HEK293T (cell line): ENCODE measurements around the gene CBFA2T3.

Source experiments
- CTCF ChIA-PET: fragments of 350-600 bp; formaldehyde crosslinking; extraction: SDS; loops from one replicate; lab custom pipeline; 2021; ENCODE audit warnings: antibody characterized with exemption, inconsistent platforms; lab: Yijun Ruan, JAX
- POLR2A ChIA-PET: fragments of 350-600 bp; formaldehyde crosslinking; extraction: SDS; loops from one replicate; lab custom pipeline; 2020; ENCODE audit warnings: antibody characterized with exemption, inconsistent platforms; lab: Yijun Ruan, JAX
- DNase-seq: peaks from one replicate; pipeline ENCODE4 v3.0.0; 2012; ENCODE audit warnings: mixed read lengths; ENCODE audit errors: extremely low spot score
- ARNT ChIP-seq: fragments of 450-650 bp; IDR thresholded peaks from 2 replicates; pipeline ENCODE4 v1.6.1; 2017; ENCODE audit warnings: mild to moderate bottlenecking
- BHLHE40 ChIP-seq: fragments of 450-650 bp; IDR thresholded peaks from 2 replicates; pipeline ENCODE4 v1.6.1; 2016; ENCODE audit warnings: mild to moderate bottlenecking, moderate library complexity, borderline replicate concordance
- CTBP1 ChIP-seq: fragments of 450-650 bp; IDR thresholded peaks from 2 replicates; pipeline ENCODE4 v1.6.1; 2016; ENCODE audit warnings: borderline replicate concordance
- ELF4 ChIP-seq: fragments of 450-650 bp; IDR thresholded peaks from 2 replicates; pipeline ENCODE4 v1.6.1; 2017; ENCODE audit warnings: antibody characterized with exemption
- FOXA1 ChIP-seq: fragments of 450-650 bp; IDR thresholded peaks from 2 replicates; pipeline ENCODE4 v1.6.1; 2016; ENCODE audit warnings: mild to moderate bottlenecking
- FOXK2 ChIP-seq: fragments of 450-650 bp; IDR thresholded peaks from 2 replicates; pipeline ENCODE4 v1.6.1; 2016; ENCODE audit warnings: mild to moderate bottlenecking
- FOXM1 ChIP-seq: fragments of 450-650 bp; IDR thresholded peaks from 2 replicates; pipeline ENCODE4 v1.6.1; 2017; ENCODE audit warnings: mild to moderate bottlenecking, borderline replicate concordance
- HDGF ChIP-seq: fragments of 450-650 bp; IDR thresholded peaks from 2 replicates; pipeline ENCODE4 v1.6.1; 2017; ENCODE audit warnings: antibody characterized with exemption, borderline replicate concordance
- L3MBTL2 ChIP-seq: fragments of 450-650 bp; conservative IDR thresholded peaks from 2 replicates; pipeline ENCODE4 v1.6.1; 2016; ENCODE audit warnings: mild to moderate bottlenecking
- LEF1 ChIP-seq: fragments of 450-650 bp; IDR thresholded peaks from 2 replicates; pipeline ENCODE4 v1.6.1; 2017; ENCODE audit warnings: mild to moderate bottlenecking, borderline replicate concordance
- NFRKB ChIP-seq: fragments of 450-650 bp; IDR thresholded peaks from 2 replicates; pipeline ENCODE4 v1.6.1; 2016; ENCODE audit warnings: mild to moderate bottlenecking, moderate library complexity
- SP1 ChIP-seq: fragments of 450-650 bp; IDR thresholded peaks from 2 replicates; pipeline ENCODE4 v1.6.1; 2017
- SUZ12 ChIP-seq: fragments of 450-650 bp; IDR thresholded peaks from 2 replicates; pipeline ENCODE4 v1.6.1; 2016; ENCODE audit warnings: mild to moderate bottlenecking
- TARDBP ChIP-seq: fragments of 450-650 bp; IDR thresholded peaks from 2 replicates; pipeline ENCODE4 v1.6.1; 2016
- ZNF384 ChIP-seq: fragments of 450-650 bp; IDR thresholded peaks from 2 replicates; pipeline ENCODE4 v1.6.1; 2016
- TF ChIP-seq, protein P1 (sequence below): fragments of 450-650 bp; IDR thresholded peaks from 2 replicates; pipeline ENCODE4 v1.6.1; 2016

CBFA2T3 gene

DNA sequence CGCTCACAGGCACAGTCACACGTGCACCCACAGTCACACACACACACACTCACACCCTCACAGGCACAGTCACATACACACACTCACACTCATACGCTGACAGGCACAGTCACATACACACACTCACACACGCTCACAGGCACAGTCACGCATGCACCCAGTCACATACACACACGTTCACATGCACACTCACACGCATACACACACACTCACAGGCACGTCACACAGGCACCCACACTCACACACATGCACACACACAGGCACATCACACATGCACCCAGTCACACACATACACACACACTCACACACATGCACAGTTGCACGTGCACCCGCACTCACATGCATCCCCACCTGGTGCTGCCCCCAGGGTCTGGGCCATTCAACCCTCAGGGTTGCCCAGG is 46.1 kb upstream of the CBFA2T3 start:
- TF ChIP-seq SUZ12 (no peak), NFRKB (no peak), TARDBP (no peak), ZNF384 (no peak), LEF1 (no peak), BHLHE40 (no peak), CTBP1 (no peak), SP1 (no peak), L3MBTL2 (no peak), FOXK2 (no peak), FOXM1 (no peak), FOXA1 (no peak)
- TF ChIP-seq, protein P1, sequence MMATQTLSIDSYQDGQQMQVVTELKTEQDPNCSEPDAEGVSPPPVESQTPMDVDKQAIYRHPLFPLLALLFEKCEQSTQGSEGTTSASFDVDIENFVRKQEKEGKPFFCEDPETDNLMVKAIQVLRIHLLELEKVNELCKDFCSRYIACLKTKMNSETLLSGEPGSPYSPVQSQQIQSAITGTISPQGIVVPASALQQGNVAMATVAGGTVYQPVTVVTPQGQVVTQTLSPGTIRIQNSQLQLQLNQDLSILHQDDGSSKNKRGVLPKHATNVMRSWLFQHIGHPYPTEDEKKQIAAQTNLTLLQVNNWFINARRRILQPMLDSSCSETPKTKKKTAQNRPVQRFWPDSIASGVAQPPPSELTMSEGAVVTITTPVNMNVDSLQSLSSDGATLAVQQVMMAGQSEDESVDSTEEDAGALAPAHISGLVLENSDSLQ, result no peak
- POLR2A ChIA-PET, result no interaction called here
- DNase-seq, result no peak
- CTCF ChIA-PET, result no interaction called here

DNA sequence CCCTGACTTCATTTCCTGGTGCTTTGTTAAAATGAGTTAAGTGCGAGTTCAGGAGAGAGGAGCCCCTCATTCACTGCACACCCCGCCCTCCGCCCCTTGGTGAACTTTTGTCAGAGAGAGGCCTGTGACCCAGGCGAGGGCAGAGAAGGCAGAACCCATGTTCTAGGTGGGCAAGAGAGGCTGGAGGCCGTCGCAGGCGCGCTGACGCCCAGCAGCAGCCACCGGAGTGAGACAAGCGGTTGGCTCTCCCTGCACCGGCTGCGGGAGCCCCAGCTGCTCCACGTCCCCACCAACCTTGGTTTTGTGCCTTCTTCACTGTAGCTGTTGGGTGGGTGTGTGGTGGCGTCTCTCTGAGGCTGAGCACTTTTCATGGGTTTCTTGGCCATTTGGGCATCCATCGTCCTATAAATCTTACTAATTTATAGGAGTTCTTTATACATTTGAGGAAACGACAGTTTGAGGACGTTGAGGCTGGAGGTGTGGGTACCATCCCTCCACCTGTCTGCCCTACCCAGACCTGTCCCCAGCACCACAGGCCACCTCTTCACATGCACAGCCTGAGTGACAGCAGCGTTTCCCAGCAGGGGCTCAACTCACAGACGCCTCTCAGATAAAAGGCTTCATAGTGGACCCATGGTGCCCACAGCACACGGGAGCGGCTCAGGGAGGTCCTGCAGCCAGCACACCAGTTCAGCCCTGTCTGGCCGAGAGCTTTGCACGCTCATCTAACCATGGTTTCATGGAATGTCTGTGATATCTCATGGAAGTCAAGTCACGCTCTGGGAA is 45.2 kb upstream of the CBFA2T3 start:
- TF ChIP-seq, protein P1, result no peak
- no peak for TF ChIP-seq L3MBTL2
- no peak for TF ChIP-seq TARDBP
- TF ChIP-seq SP1, result no peak
- no peak for TF ChIP-seq FOXM1
- TF ChIP-seq FOXK2, result no peak
- no peak for TF ChIP-seq BHLHE40
- TF ChIP-seq CTBP1, result no peak
- TF ChIP-seq ARNT, result no peak
- no peak for TF ChIP-seq FOXA1
- no peak for TF ChIP-seq SUZ12
- no peak for TF ChIP-seq HDGF
- no peak for DNase-seq
- ChIA-PET POLR2A (no interaction called here), CTCF (no interaction called here)

DNA sequence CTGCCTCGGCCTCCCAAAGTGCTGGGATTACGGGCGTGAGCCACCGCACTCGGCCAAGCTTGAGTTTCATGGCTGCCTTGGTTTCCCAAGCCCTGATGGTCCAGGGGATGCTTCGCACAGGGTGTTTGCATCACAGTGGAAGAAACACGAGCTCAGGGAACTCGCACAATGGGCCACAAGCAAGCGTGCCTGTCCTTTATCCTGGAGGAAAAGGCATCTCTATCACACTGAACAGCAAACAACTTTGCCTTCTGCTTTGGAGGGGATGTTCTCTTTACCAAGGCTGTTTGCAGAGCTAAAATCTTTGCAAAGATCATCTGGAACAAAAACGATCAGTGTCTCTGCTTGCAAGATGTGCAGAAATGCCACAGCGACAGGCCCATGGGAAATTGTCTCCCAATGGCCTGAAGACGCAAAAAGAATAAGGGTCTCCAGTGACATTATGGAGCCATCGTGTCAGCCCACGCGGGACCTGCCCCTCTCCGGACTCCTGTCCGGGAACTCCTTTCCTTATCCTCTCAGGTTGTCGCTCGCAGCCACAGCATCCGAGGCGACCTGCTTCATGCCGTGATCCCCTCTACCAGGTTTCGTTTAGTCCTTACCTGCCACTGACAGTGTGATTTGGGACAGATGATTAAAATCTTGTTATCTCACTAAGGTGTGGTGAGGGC is 44.1 kb upstream of the CBFA2T3 start:
- CTCF ChIA-PET, result no interaction called here
- DNase-seq, result no peak
- no peak for TF ChIP-seq TARDBP
- no peak for TF ChIP-seq NFRKB
- TF ChIP-seq BHLHE40, result no peak
- no peak for TF ChIP-seq LEF1
- no peak for TF ChIP-seq HDGF
- TF ChIP-seq FOXK2, result no peak
- TF ChIP-seq SP1, result no peak
- TF ChIP-seq ELF4, result no peak
- TF ChIP-seq CTBP1, result no peak
- no peak for TF ChIP-seq FOXM1
- no peak for TF ChIP-seq ARNT
- TF ChIP-seq ZNF384, result no peak
- TF ChIP-seq L3MBTL2, result no peak
- TF ChIP-seq FOXA1, result no peak
- TF ChIP-seq, protein P1, result no peak
- no peak for TF ChIP-seq SUZ12
- POLR2A ChIA-PET, result no interaction called here

DNA sequence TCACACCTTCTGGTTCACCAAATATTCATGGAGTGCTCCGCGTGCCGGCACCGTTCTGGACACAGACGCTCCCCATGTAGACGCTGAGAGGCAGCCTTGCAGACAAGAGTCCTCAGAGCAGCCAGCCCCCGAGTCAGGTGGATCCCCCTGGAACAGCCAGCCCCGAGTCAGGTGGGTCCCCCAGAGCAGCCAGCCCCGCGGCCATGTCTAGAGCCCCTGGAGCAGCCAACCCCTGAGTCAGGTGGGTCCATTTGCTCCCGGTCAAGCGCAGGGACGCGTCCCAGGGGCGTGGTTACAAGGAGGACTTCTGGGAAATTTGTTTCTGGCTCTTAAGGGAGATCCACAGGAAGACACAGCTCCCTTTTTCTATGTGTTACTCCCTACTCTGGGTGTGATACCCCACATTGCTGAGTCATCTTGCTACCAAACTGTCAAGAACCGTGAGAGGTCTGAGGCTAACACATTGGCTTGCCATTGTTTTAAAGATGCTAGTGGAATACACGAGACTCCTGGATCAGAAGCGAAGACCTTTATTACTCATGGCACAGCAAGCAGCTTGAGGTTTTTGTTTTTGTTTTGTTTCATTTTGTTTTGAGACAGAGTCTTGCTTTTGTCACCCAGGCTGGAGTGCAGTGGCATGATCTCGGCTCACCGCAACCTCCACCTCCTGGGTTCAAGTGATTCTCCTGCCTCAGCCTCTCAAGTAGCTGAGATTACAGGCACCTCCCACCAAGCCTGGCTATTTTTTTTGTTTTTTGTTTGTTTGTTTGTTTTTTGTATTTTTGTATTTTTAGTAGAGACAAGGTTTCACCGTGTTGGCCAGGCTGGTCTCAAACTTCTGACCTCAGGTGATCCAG is 43.3 kb upstream of the CBFA2T3 start:
- DNase-seq, result no peak
- no peak for TF ChIP-seq TARDBP
- TF ChIP-seq ZNF384, result no peak
- TF ChIP-seq FOXK2, result no peak
- no peak for TF ChIP-seq SP1
- TF ChIP-seq L3MBTL2, result no peak
- TF ChIP-seq SUZ12, result no peak
- TF ChIP-seq, protein P1, result no peak
- no peak for TF ChIP-seq FOXA1
- TF ChIP-seq HDGF, result no peak
- POLR2A ChIA-PET, result no interaction called here
- CTCF ChIA-PET, result no interaction called here

DNA sequence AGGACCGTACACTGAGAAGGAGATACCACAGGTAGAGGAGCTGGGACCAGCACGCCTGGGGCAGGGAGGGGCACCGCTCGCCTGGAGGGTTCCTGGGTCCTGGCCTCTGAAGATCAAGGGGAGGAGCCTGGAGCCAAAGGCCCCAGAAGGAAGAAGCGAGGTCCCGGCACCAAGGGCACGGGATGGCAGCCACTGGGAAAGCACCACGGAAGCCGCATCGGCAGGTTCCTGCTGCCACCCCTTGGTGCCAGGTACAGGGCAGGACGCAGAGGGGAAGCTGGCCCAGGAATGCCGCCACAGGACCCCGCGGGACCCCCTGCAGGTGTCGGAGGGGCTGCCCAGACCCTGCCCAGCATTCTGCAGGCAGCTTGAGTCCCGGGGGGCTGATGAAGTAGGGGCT is 42.5 kb upstream of the CBFA2T3 start:
- no peak for DNase-seq
- POLR2A ChIA-PET, result no interaction called here
- TF ChIP-seq SUZ12 (no peak), L3MBTL2 (no peak), HDGF (no peak), FOXA1 (no peak), TARDBP (no peak), ARNT (no peak), FOXM1 (no peak), LEF1 (no peak), BHLHE40 (no peak), ZNF384 (no peak), SP1 (no peak), NFRKB (no peak), ELF4 (no peak), FOXK2 (no peak), CTBP1 (no peak)
- TF ChIP-seq, protein P1, result no peak
- CTCF ChIA-PET, result no interaction called here
